MM.1S (cell line): ENCODE results near the gene GJB6.

ENCODE experiments used
- DNase-seq: peaks from one replicate; pipeline ENCODE4 v3.0.0-alpha.2; 2015
- H2AFZ ChIP-seq: fragments of 300-600 bp; sonication (generic); 2 replicates; pipeline ENCODE4 v1.6.0; 2016; ENCODE audit warnings: antibody characterized with exemption, low read length
- H3F3A ChIP-seq: fragments of 300-600 bp; sonication (generic); 2 replicates; pipeline ENCODE4 v1.6.1; 2016; ENCODE audit warnings: mild to moderate bottlenecking, antibody characterized with exemption, low read length, moderate library complexity, mixed read lengths; ENCODE audit not compliant: insufficient read depth
- H3K27ac ChIP-seq: fragments of 300-600 bp; sonication (generic); 2 replicates; pipeline ENCODE4 v1.5.1; 2016; ENCODE audit warnings: mild to moderate bottlenecking, low read length
- H3K27me3 ChIP-seq: fragments of 300-600 bp; sonication (generic); replicated peaks from 2 replicates; pipeline ENCODE4 v1.6.0; 2016; ENCODE audit warnings: low read length; ENCODE audit not compliant: insufficient read depth
- H3K36me3 ChIP-seq: fragments of 300-600 bp; sonication (generic); replicated peaks from 2 replicates; pipeline ENCODE4 v1.6.1; 2016; ENCODE audit warnings: mild to moderate bottlenecking, low read length, mixed read lengths; ENCODE audit not compliant: insufficient read depth
- H3K4me1 ChIP-seq: fragments of 300-600 bp; sonication (generic); 2 replicates; pipeline ENCODE4 v1.6.1; 2016; ENCODE audit warnings: low read length, mixed read lengths
- H3K4me2 ChIP-seq: fragments of 300-600 bp; sonication (generic); 2 replicates; pipeline ENCODE4 v1.6.0; 2016; ENCODE audit warnings: low read depth, low read length
- H3K4me3 ChIP-seq: fragments of 300-600 bp; sonication (generic); 2 replicates; pipeline ENCODE4 v1.5.1; 2016; ENCODE audit warnings: low read length, mixed read lengths
- H3K79me2 ChIP-seq: fragments of 300-600 bp; sonication (generic); 2 replicates; pipeline ENCODE4 v1.6.1; 2016; ENCODE audit warnings: mixed run types, low read length, mixed read lengths
- H3K9ac ChIP-seq: fragments of 300-600 bp; sonication (generic); 2 replicates; pipeline ENCODE4 v1.6.1; 2016; ENCODE audit warnings: low read length, mixed read lengths
- H3K9me2 ChIP-seq: fragments of 300-600 bp; sonication (generic); replicated peaks from 2 replicates; pipeline ENCODE4 v1.6.1; 2016; ENCODE audit warnings: mild to moderate bottlenecking, low read length, mixed read lengths; ENCODE audit not compliant: insufficient read depth
- H3K9me3 ChIP-seq: fragments of 300-600 bp; sonication (generic); replicated peaks from 2 replicates; pipeline ENCODE4 v1.6.1; 2016; ENCODE audit warnings: mild to moderate bottlenecking, low read length, mixed read lengths; ENCODE audit not compliant: insufficient read depth
- H4K20me1 ChIP-seq: fragments of 300-600 bp; sonication (generic); 2 replicates; pipeline ENCODE4 v1.6.1; 2016; ENCODE audit warnings: mild to moderate bottlenecking, low read length, moderate library complexity, mixed read lengths; ENCODE audit not compliant: insufficient read depth
- EZH2 ChIP-seq: fragments of 300-600 bp; sonication (generic); optimal IDR thresholded peaks from 2 replicates; pipeline ENCODE3; 2017; ENCODE audit warnings: low read depth, mild to moderate bottlenecking, antibody characterized with exemption, low read length, mixed read lengths
- EZH2phosphoT487 ChIP-seq: fragments of 300-600 bp; sonication (generic); IDR thresholded peaks from 2 replicates; pipeline ENCODE4 v1.6.1; 2018; ENCODE audit warnings: antibody characterized with exemption, low read length
- TF ChIP-seq, protein P1 (sequence below): fragments of 300-600 bp; sonication (generic); IDR thresholded peaks from 2 replicates; pipeline ENCODE4 v1.5.1; 2016; ENCODE audit warnings: antibody characterized with exemption, low read length, mixed read lengths

The GJB6 gene

GRCh38 chr13:20247963-20248362 is 15.8 kb upstream of the GJB6 start:
- Histone ChIP-seq H3K9me3 (no peaks in the 10 kb centered on the region), H3K4me1 (no peaks in the 10 kb centered on the region), H2AFZ (no peak overlapping the region), H3K9ac (no peak overlapping the region), H4K20me1 (no peaks in the 10 kb centered on the region), H3F3A (no peaks in the 10 kb centered on the region), H3K4me3 (no peak overlapping the region), H3K79me2 (no peaks in the 10 kb centered on the region), H3K4me2 (no peak overlapping the region), H3K9me2 (no peaks in the 10 kb centered on the region), H3K36me3 (no peaks in the 10 kb centered on the region), H3K27ac (no peak overlapping the region), H3K27me3 (no peaks in the 10 kb centered on the region)
- TF ChIP-seq EZH2phosphoT487, result no peak
- TF ChIP-seq EZH2, result no peak
- TF ChIP-seq, protein P1, sequence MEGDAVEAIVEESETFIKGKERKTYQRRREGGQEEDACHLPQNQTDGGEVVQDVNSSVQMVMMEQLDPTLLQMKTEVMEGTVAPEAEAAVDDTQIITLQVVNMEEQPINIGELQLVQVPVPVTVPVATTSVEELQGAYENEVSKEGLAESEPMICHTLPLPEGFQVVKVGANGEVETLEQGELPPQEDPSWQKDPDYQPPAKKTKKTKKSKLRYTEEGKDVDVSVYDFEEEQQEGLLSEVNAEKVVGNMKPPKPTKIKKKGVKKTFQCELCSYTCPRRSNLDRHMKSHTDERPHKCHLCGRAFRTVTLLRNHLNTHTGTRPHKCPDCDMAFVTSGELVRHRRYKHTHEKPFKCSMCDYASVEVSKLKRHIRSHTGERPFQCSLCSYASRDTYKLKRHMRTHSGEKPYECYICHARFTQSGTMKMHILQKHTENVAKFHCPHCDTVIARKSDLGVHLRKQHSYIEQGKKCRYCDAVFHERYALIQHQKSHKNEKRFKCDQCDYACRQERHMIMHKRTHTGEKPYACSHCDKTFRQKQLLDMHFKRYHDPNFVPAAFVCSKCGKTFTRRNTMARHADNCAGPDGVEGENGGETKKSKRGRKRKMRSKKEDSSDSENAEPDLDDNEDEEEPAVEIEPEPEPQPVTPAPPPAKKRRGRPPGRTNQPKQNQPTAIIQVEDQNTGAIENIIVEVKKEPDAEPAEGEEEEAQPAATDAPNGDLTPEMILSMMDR, result no peak
- DNase-seq, result no peak

DNA sequence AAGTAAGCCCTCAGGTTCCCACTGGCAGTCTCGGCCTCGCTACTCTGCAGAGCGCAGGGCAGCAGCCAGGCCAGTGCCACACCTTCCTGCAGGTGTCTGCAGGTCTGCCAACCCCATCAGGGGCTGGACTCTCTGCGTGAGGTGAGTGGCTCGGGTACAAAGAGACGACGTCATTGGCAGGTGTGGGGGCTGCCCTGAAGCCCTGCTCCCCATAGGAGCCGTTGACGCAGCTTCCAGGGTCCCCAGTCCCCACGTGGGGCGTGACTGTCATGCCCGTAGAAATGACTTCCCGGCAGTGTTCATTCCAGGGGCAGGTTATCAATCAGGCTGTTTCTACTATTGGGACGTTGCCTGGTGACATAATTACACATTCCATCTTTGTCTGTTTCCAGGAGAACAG is 15.3 kb upstream of the GJB6 start:
- H3K9me3 ChIP-seq, result no peaks in the 10 kb centered on the region
- no peak overlapping the region for H3K9ac ChIP-seq
- H3K27ac ChIP-seq, result no peak overlapping the region
- no peaks in the 10 kb centered on the region for H3K36me3 ChIP-seq
- no peak for DNase-seq
- H3K79me2 ChIP-seq, result no peaks in the 10 kb centered on the region
- H4K20me1 ChIP-seq, result no peaks in the 10 kb centered on the region
- no peaks in the 10 kb centered on the region for H3K27me3 ChIP-seq
- no peaks in the 10 kb centered on the region for H3F3A ChIP-seq
- no peak overlapping the region for H3K4me2 ChIP-seq
- no peaks in the 10 kb centered on the region for H3K9me2 ChIP-seq
- TF ChIP-seq, protein P1, result no peak
- no peak for TF ChIP-seq EZH2phosphoT487
- no peak for TF ChIP-seq EZH2
- no peak overlapping the region for H2AFZ ChIP-seq
- no peaks in the 10 kb centered on the region for H3K4me1 ChIP-seq
- no peak overlapping the region for H3K4me3 ChIP-seq

DNA sequence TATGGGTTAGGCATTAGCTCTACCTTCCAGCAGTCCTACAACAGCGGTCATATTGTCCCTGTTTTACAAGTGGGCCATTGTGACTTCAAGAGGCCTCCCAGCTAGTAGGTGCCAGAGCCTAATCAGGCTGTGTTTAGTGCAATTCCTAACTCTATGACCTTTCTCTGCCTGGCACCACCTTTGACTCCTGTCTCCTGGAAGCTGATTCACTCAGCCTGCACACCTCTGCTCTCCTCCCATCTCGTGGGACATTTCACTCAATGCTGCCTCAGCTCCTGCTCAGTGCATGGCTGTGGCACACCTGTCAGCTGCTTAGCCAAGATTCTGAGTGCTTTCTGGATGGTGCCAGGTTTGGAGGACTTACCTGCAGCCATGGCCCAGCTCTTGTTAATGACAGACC is 9.5 kb upstream of the GJB6 start:
- H3K4me1 ChIP-seq, result no peaks in the 10 kb centered on the region
- no peak overlapping the region for H3K27ac ChIP-seq
- TF ChIP-seq EZH2phosphoT487, result no peak
- TF ChIP-seq, protein P1, result no peak
- no peak for TF ChIP-seq EZH2
- H3K4me3 ChIP-seq, result no peak overlapping the region
- H3K4me2 ChIP-seq, result no peak overlapping the region
- no peak overlapping the region for H3K9ac ChIP-seq
- H3K9me2 ChIP-seq, result no peaks in the 10 kb centered on the region
- no peaks in the 10 kb centered on the region for H4K20me1 ChIP-seq
- no peak for DNase-seq
- H2AFZ ChIP-seq, result no peak overlapping the region
- H3K36me3 ChIP-seq, result no peaks in the 10 kb centered on the region
- H3K79me2 ChIP-seq, result no peaks in the 10 kb centered on the region
- no peaks in the 10 kb centered on the region for H3F3A ChIP-seq
- no peaks in the 10 kb centered on the region for H3K9me3 ChIP-seq
- no peaks in the 10 kb centered on the region for H3K27me3 ChIP-seq
